Neutrophil (primary cell): ENCODE measurements around the gene IFI35.

Source experiments
- H3K27ac ChIP-seq: fragments of 200-600 bp; sonication (generic); 2 replicates; pipeline ENCODE4 v1.5.1; 2016; ENCODE audit warnings: mild to moderate bottlenecking, moderate library complexity
- H3K27me3 ChIP-seq: fragments of 200-600 bp; sonication (generic); 2 replicates; pipeline ENCODE4 v1.6.0; 2016; ENCODE audit warnings: mild to moderate bottlenecking
- H3K36me3 ChIP-seq: fragments of 200-600 bp; sonication (generic); 2 replicates; pipeline ENCODE4 v1.5.1; 2017
- H3K4me1 ChIP-seq, 2 experiments: fragments of 200-600 bp in 1 of 2; sonication (generic) in 1 of 2; 1 replicate in 1 of 2; 2 replicates in 1 of 2; pipeline versions ENCODE4 v1.5.1 to v1.6.1; 2013 to 2016; ENCODE audit warnings: low read depth in 1 of 2, low read length in 1 of 2, mild to moderate bottlenecking in 1 of 2, moderate library complexity in 1 of 2; ENCODE audit not compliant: control insufficient read depth in 1 of 2, insufficient read depth in 1 of 2
- H3K4me3 ChIP-seq, 2 experiments: fragments of 200-600 bp in 1 of 2; sonication (generic) in 1 of 2; 1 replicate in 1 of 2; 2 replicates in 1 of 2; pipeline ENCODE4 v1.5.1; 2013 to 2016; ENCODE audit warnings: low read depth in 1 of 2, low read length in 1 of 2, mild to moderate bottlenecking in 1 of 2, moderate library complexity in 1 of 2
- H3K9me3 ChIP-seq: fragments of 200-600 bp; sonication (generic); 2 replicates; pipeline ENCODE4 v1.5.1; 2016
- TF ChIP-seq, protein P1 (sequence below): fragments of 200-600 bp; sonication (generic); IDR thresholded peaks from 2 replicates; pipeline ENCODE4 v1.5.1; 2016; ENCODE audit warnings: antibody characterized with exemption

Gene IFI35

DNA sequence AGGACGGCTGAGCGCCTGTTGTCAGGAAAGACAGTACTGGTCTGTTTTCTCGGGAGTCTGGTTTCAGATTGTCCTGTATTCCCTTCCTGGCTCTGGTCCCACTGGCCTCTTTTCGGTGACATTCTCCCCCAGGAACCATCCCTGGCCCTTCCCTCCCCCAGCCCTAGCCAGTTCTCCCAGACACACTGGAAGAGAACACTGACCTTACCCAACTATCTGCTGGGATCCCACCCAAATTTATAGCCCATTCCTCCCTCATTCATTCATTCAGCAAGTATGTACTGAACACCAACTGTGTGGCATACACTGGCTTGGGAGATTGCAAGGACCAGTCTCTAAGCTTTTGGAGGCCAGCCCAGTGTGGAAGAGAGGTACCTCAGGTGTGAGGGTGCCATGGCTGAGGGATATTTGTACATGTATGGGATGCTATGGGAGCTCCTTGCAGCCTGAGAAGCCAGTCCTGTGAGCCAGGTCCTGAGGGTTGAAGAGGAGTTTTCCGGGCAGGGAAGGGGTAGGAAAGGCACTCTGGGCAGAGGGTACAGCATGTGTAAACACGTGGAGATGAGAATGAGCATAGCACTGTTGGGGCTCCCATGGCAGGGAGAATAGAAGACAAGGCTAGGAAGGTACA is 23.7 kb downstream of the IFI35 start:
- Histone ChIP-seq H3K36me3 (no peaks in the 10 kb centered on the region), H3K27ac (no peak overlapping the region), H3K4me1 (no peaks in the 10 kb centered on the region), H3K4me3 (no peak overlapping the region), H3K27me3 (peaks cover 15% of the 10 kb centered on the region), H3K9me3 (no peaks in the 10 kb centered on the region)
- TF ChIP-seq, protein P1, sequence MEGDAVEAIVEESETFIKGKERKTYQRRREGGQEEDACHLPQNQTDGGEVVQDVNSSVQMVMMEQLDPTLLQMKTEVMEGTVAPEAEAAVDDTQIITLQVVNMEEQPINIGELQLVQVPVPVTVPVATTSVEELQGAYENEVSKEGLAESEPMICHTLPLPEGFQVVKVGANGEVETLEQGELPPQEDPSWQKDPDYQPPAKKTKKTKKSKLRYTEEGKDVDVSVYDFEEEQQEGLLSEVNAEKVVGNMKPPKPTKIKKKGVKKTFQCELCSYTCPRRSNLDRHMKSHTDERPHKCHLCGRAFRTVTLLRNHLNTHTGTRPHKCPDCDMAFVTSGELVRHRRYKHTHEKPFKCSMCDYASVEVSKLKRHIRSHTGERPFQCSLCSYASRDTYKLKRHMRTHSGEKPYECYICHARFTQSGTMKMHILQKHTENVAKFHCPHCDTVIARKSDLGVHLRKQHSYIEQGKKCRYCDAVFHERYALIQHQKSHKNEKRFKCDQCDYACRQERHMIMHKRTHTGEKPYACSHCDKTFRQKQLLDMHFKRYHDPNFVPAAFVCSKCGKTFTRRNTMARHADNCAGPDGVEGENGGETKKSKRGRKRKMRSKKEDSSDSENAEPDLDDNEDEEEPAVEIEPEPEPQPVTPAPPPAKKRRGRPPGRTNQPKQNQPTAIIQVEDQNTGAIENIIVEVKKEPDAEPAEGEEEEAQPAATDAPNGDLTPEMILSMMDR, result no peak

DNA sequence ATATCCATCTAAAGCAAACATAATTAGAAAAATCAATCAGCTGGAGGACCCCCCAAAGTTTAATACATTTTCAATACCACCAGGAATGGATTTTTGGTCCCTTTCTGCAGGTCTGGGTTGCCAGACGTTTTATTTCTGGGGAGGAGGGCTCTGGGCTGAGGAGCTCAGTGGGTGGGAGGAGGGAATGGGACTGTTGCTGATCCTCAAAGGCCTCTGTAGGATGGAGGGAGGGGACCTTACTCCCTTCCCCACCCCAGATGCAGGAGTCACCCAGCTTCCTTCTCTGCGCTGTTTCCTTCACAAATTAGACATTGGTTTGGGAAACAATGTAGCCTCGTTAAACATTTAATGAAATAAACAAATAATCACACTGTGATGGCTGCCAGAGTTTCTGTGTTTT is 25.1 kb downstream of the IFI35 start:
- Histone ChIP-seq H3K4me1 (no peaks in the 10 kb centered on the region), H3K9me3 (no peaks in the 10 kb centered on the region), H3K27me3 (peaks cover under 1% of the 10 kb centered on the region), H3K36me3 (no peaks in the 10 kb centered on the region), H3K27ac (no peak overlapping the region), H3K4me3 (no peak overlapping the region)
- TF ChIP-seq, protein P1, result no peak

DNA sequence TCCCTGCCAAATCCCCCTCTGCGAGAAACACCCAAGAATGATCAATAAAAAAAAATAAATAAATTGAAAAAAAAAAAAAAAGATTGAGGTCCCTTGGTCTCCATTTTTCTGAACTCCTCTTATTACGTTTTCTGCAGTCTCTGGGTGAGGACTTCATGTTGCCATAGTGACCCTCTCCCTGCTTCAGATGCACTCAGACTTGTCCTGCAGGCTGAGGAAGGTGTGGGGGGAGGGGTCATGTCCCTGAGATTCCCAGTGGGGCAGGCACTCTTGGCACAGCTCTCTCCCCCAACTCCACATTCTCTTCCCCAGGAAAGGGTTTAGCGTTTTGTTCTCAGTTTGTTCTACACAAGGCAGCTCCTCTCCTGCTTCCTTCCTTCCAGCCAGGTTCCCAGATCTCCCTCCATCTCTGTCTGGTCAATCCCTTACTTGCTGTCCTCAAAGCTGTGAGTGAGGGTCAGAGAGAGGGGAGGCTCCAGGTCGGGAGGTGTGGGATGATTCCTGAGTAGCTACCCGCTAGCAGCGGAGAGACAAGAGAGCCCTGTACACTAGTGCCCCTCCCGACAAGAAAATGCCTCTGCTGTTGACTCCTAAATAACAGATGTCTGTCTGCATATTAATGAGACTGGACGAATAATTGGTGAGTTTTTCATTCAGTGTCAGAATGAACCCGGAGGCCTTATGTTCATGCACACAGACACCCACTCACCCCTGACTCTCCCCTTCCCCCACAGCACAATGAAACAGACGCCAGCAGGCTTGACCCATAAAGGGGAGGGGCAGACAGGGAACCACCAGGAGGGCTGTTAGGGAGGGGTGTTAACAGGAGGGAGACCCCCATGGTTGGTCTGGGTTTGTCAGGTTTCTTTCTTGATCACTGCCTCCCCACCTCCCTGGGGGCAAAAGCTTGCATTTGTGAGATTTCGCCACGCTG is 27.6 kb downstream of the IFI35 start:
- H3K4me1 ChIP-seq, result no peaks in the 10 kb centered on the region
- TF ChIP-seq, protein P1, result no peak
- no peak overlapping the region for H3K27ac ChIP-seq
- H3K27me3 ChIP-seq, result no peaks in the 10 kb centered on the region
- no peaks in the 10 kb centered on the region for H3K9me3 ChIP-seq
- H3K36me3 ChIP-seq, result no peaks in the 10 kb centered on the region
- no peak overlapping the region for H3K4me3 ChIP-seq

DNA sequence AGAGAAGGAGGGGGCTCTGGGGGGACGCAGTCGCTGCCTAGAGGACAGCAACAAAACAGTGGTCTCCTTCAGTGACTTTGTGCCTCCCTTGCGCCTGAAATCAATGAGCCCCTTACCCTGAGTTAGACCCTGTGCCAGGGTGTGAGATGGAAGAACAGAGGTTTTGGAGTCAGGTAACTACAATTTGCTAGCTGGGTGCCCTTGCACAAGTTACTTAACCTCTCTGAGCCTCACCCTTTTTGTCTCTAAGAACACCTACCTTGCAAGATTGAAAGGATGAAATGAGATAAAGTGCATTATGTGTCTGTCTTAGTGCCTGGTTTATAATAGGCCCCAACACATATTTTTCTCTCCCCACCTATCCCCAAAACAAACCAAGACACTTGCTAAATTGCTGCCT is 28.3 kb downstream of the IFI35 start:
- Histone ChIP-seq H3K36me3 (no peaks in the 10 kb centered on the region), H3K4me1 (no peaks in the 10 kb centered on the region), H3K4me3 (no peak overlapping the region), H3K27ac (no peak overlapping the region), H3K27me3 (no peaks in the 10 kb centered on the region), H3K9me3 (no peaks in the 10 kb centered on the region)
- TF ChIP-seq, protein P1, result no peak

DNA sequence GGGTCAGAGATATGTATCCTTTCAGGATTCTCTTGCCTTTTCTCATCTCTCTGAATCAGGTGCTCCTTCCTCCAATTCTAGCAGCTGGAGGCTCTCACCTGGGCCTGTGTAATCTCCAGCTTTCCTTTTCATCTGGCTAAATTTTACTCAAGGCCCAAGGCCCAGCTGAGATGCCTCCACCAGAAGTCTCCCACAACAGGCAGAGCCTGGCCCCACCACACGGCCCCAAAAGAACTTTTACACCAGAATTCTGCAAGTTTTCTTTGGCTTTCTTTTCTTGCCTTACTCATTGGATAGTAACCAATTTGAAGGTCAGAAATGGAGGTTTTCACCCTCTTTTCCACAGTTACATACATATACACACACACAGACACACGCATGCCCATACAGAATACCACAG is 33.1 kb downstream of the IFI35 start:
- Histone ChIP-seq H3K4me3 (no peak overlapping the region), H3K4me1 (no peaks in the 10 kb centered on the region), H3K27ac (no peak overlapping the region), H3K9me3 (no peaks in the 10 kb centered on the region), H3K36me3 (peaks cover 14% of the 10 kb centered on the region), H3K27me3 (no peaks in the 10 kb centered on the region)
- TF ChIP-seq, protein P1, result no peak
